Measurements from ENCODE around the gene LGALS9B.
"Not testable (repeated sequence)": the region's sequence is repeated elsewhere in the genome, so short reads cannot be mapped to it uniquely, and the experiment has no call there.

DNA sequence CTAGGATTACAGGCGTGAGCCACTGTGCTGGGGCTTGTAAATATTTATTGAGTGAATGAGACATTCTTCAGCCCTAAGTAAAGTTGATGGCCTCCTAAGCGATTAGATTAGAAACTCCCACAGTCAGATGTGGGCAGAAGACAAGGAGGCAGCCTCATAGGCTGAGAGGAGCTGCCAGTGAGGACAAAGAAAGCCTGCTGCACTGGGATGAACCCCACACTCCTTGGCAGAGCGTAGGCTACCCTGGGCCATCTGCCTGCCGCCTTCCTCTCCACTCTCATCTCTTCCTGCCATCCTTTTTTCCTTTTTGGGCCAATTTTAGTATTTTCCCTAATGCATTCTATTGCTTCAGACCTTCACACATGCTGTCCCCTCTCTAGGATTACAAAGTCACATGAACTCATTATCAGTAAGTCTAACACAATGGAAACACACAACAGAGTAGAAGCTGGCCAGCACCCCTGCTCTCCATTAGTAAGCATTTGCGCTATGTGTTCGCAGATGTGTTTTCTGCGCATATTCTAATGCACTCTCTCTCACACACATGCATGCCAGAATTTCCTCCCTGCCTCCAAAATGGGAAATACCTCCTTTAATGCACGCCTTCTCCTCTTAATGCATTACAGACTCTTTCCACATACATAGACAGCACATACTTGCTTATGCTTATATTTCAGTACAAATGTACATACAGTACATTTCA lies 12.7 kb upstream of the LGALS9B start:
- TF ChIP-seq SUZ12 (IDR thresholded peaks at IDR 0.05); ELF4 (IDR thresholded peaks at IDR 0.05); BHLHE40 (IDR thresholded peaks at IDR 0.05; ENCODE audit: borderline replicate concordance); TARDBP (IDR thresholded peaks at IDR 0.05); FOXM1 (IDR thresholded peaks at IDR 0.05; ENCODE audit: borderline replicate concordance); NFRKB (IDR thresholded peaks at IDR 0.05): not testable (repeated sequence)

Data from HEK293T (cell line).